ENCODE results near the gene KRTAP12-3.

Gene KRTAP12-3

GRCh38 chr21:44614161-44614631 is 43.5 kb upstream of the KRTAP12-3 start:
- no peak overlapping the region for H3K4me3 ChIP-seq (ENCODE audit: low read depth in 1 of 2, low read length in 2 of 2)
- H3K36me3 ChIP-seq (ENCODE audit: insufficient read depth, low read length): no peaks in the 10 kb centered on the region
- H3K27me3 ChIP-seq (ENCODE audit: insufficient read depth, low read length, poor library complexity): no peaks in the 10 kb centered on the region
- H3K79me2 ChIP-seq (ENCODE audit: insufficient read depth, low read length): no peaks in the 10 kb centered on the region
- DNase-seq (no peak), ATAC-seq (ENCODE audit: insufficient read depth, low read depth) (no peak)
- no peak overlapping the region for H2AFZ ChIP-seq (ENCODE audit: low read depth, low read length)
- H3K4me2 ChIP-seq (ENCODE audit: insufficient read depth, low read length): no peak overlapping the region
- peaks cover 21% of the 10 kb centered on the region for H3K9me3 ChIP-seq (ENCODE audit: insufficient read depth, low read length, severe bottlenecking)
- no peak overlapping the region for H3K27ac ChIP-seq (ENCODE audit: low read length)
- H3K9ac ChIP-seq (ENCODE audit: low read depth, low read length): no peak overlapping the region
- no peaks in the 10 kb centered on the region for H3K4me1 ChIP-seq (ENCODE audit: insufficient read depth, low read length)
- no peaks in the 10 kb centered on the region for H4K20me1 ChIP-seq (ENCODE audit: insufficient read depth, low read length)
- TF ChIP-seq EZH2 (IDR thresholded peaks at IDR 0.05; ENCODE audit: borderline replicate concordance, low read depth, low read length, severe bottlenecking) (no peak), CTCF (IDR thresholded peaks at IDR 0.05; ENCODE audit: borderline replicate concordance, extremely low read depth, low read length, poor library complexity, severe bottlenecking) (no peak)

- H4K20me1 ChIP-seq (ENCODE audit: insufficient read depth, low read length): no peaks in the 10 kb centered on the region
- ATAC-seq (ENCODE audit: insufficient read depth, low read depth) (no peak), DNase-seq (no peak)
- H3K4me1 ChIP-seq (ENCODE audit: insufficient read depth, low read length): no peaks in the 10 kb centered on the region
- H3K9ac ChIP-seq (ENCODE audit: low read depth, low read length): no peak overlapping the region
- H3K4me3 ChIP-seq (ENCODE audit: low read depth in 1 of 2, low read length in 2 of 2): no peak overlapping the region
- TF ChIP-seq EZH2 (IDR thresholded peaks at IDR 0.05; ENCODE audit: borderline replicate concordance, low read depth, low read length, severe bottlenecking) (no peak), CTCF (IDR thresholded peaks at IDR 0.05; ENCODE audit: borderline replicate concordance, extremely low read depth, low read length, poor library complexity, severe bottlenecking) (no peak)
- H3K27ac ChIP-seq (ENCODE audit: low read length): no peak overlapping the region
- peaks cover 24% of the 10 kb centered on the region for H3K9me3 ChIP-seq (ENCODE audit: insufficient read depth, low read length, severe bottlenecking)
- H2AFZ ChIP-seq (ENCODE audit: low read depth, low read length): no peak overlapping the region
- no peaks in the 10 kb centered on the region for H3K27me3 ChIP-seq (ENCODE audit: insufficient read depth, low read length, poor library complexity)
- no peaks in the 10 kb centered on the region for H3K36me3 ChIP-seq (ENCODE audit: insufficient read depth, low read length)
- no peaks in the 10 kb centered on the region for H3K79me2 ChIP-seq (ENCODE audit: insufficient read depth, low read length)
- no peak overlapping the region for H3K4me2 ChIP-seq (ENCODE audit: insufficient read depth, low read length)
Measured at GRCh38 chr21:44614961-44615391, 42.8 kb upstream of the KRTAP12-3 start.

- Histone ChIP-seq H4K20me1 (ENCODE audit: insufficient read depth, low read length) (no peaks in the 10 kb centered on the region), H3K4me1 (ENCODE audit: insufficient read depth, low read length) (no peaks in the 10 kb centered on the region), H3K36me3 (ENCODE audit: insufficient read depth, low read length) (no peaks in the 10 kb centered on the region), H3K4me3 (ENCODE audit: low read depth in 1 of 2, low read length in 2 of 2) (no peak overlapping the region), H3K79me2 (ENCODE audit: insufficient read depth, low read length) (no peaks in the 10 kb centered on the region), H2AFZ (ENCODE audit: low read depth, low read length) (no peak overlapping the region), H3K27me3 (ENCODE audit: insufficient read depth, low read length, poor library complexity) (no peaks in the 10 kb centered on the region), H3K27ac (ENCODE audit: low read length) (no peak overlapping the region), H3K9me3 (ENCODE audit: insufficient read depth, low read length, severe bottlenecking) (peaks cover 24% of the 10 kb centered on the region), H3K4me2 (ENCODE audit: insufficient read depth, low read length) (no peak overlapping the region), H3K9ac (ENCODE audit: low read depth, low read length) (no peak overlapping the region)
- ATAC-seq (ENCODE audit: insufficient read depth, low read depth) (no peak), DNase-seq (no peak)
- no peak for TF ChIP-seq EZH2 (IDR thresholded peaks at IDR 0.05; ENCODE audit: borderline replicate concordance, low read depth, low read length, severe bottlenecking)
- no peak for TF ChIP-seq CTCF (IDR thresholded peaks at IDR 0.05; ENCODE audit: borderline replicate concordance, extremely low read depth, low read length, poor library complexity, severe bottlenecking)
Measured at GRCh38 chr21:44615466-44615865, 42.3 kb upstream of the KRTAP12-3 start.

Measured in DND-41 (cell line).